H1 (cell line): ENCODE results near the gene SEL1L. TPM values are rescaled to one million over a fixed set of nuclear protein-coding genes. Genes with fewer than 3 reads are reported as not detected.

Experiments
- CTCF ChIA-PET: fragments of 300-600 bp; sonication (Branson Sonifier 250); formaldehyde crosslinking; loops from one replicate; lab custom pipeline; 2021; ENCODE audit not compliant: partially characterized antibody; lab: Charles Lee
- POLR2A ChIA-PET: fragments of 300-600 bp; sonication (Branson Sonifier 250); formaldehyde crosslinking; loops from one replicate; lab custom pipeline; 2021; ENCODE audit warnings: inconsistent platforms; ENCODE audit not compliant: partially characterized antibody; lab: Charles Lee
- DNase-seq, 2 experiments: peaks; one replicate each; pipeline versions ENCODE4 v3.0.0 to v3.0.0-alpha.2; 2010 to 2022; ENCODE audit warnings: low spot score in 2 of 2, low read depth in 1 of 2, mixed read lengths in 1 of 2
- FAIRE-seq: peaks from 2 replicates; lab custom pipeline; 2011; peaks lifted over from hg19 to GRCh38; lab: Jason Lieb, UNC
- H2AFZ ChIP-seq: 2 replicates; pipeline ENCODE4 v1.8.1; 2012; ENCODE audit warnings: low read length, inconsistent platforms
- H2AK5ac ChIP-seq: 2 replicates; pipeline ENCODE4 v1.6.1; 2013; ENCODE audit warnings: low read depth, low read length
- H2BK120ac ChIP-seq: replicated peaks from 2 replicates; pipeline ENCODE3; 2013; ENCODE audit warnings: low read depth, low read length, inconsistent platforms
- H2BK12ac ChIP-seq: 2 replicates; pipeline ENCODE4 v1.6.1; 2013; ENCODE audit warnings: low read depth, low read length
- H2BK15ac ChIP-seq: 2 replicates; pipeline ENCODE4 v1.6.1; 2013; ENCODE audit warnings: low read length
- H2BK20ac ChIP-seq: 2 replicates; pipeline ENCODE4 v1.6.1; 2013; ENCODE audit warnings: low read length
- H2BK5ac ChIP-seq: 2 replicates; pipeline ENCODE4 v1.6.1; 2013; ENCODE audit warnings: low read depth, low read length
- H3K14ac ChIP-seq: 2 replicates; pipeline ENCODE4 v1.6.1; 2013; ENCODE audit warnings: inconsistent platforms; ENCODE audit not compliant: insufficient read length
- H3K18ac ChIP-seq: 2 replicates; pipeline ENCODE4 v1.6.1; 2013; ENCODE audit warnings: low read length; ENCODE audit errors: extremely low read depth
- H3K23ac ChIP-seq: 2 replicates; pipeline ENCODE4 v1.6.1; 2013; ENCODE audit warnings: inconsistent platforms; ENCODE audit not compliant: insufficient read length
- H3K23me2 ChIP-seq: 2 replicates; pipeline ENCODE4 v1.6.1; 2013; ENCODE audit warnings: low read depth, low read length
- H3K27ac ChIP-seq: 2 replicates; pipeline ENCODE4 v1.6.1; 2011; ENCODE audit warnings: low read depth, low read length, inconsistent platforms
- H3K27me3 ChIP-seq, 4 experiments: replicated peaks in 1 of 4; 1 replicate in 1 of 4; 2 replicates in 3 of 4; pipeline versions ENCODE4 v1.6.1 to v1.8.1; 2011 to 2013; ENCODE audit warnings: low read length in 3 of 4, mild to moderate bottlenecking in 3 of 4, inconsistent platforms in 2 of 4, mixed read lengths in 2 of 4, moderate library complexity in 1 of 4; ENCODE audit not compliant: control insufficient read depth in 3 of 4, insufficient read depth in 3 of 4; ENCODE audit errors: extremely low read depth in 1 of 4
- H3K36me3 ChIP-seq, 4 experiments: 2 replicates each; pipeline versions ENCODE4 v1.6.1 to v1.8.1; 2011 to 2013; ENCODE audit warnings: mild to moderate bottlenecking in 4 of 4, low read length in 3 of 4, moderate library complexity in 2 of 4, control low read depth in 1 of 4, inconsistent platforms in 1 of 4; ENCODE audit not compliant: insufficient read depth in 4 of 4, control insufficient read depth in 2 of 4
- H3K4ac ChIP-seq: replicated peaks from 2 replicates; pipeline ENCODE3; 2013; ENCODE audit warnings: low read length, low read depth, mixed read lengths, inconsistent platforms; ENCODE audit not compliant: insufficient read length
- H3K4me1 ChIP-seq, 4 experiments: replicated peaks in 1 of 4; 1 replicate in 1 of 4; 2 replicates in 3 of 4; pipeline versions ENCODE4 v1.6.1 to v1.8.1; 2011 to 2013; ENCODE audit warnings: low read length in 3 of 4, inconsistent platforms in 2 of 4, mixed read lengths in 1 of 4; ENCODE audit not compliant: insufficient read depth in 4 of 4, control insufficient read depth in 3 of 4
- H3K4me2 ChIP-seq, 2 experiments: 2 replicates each; pipeline versions ENCODE4 v1.6.1 to v1.8.1; 2011 to 2013; ENCODE audit warnings: low read depth in 2 of 2, low read length in 2 of 2, control low read depth in 1 of 2, inconsistent platforms in 1 of 2, mild to moderate bottlenecking in 1 of 2; ENCODE audit not compliant: insufficient read depth in 1 of 2
- H3K4me3 ChIP-seq, 4 experiments: fragments of 200-600, 300-600 bp in 1 of 4; sonication (generic), shearing (Covaris generic), sonication (Bioruptor Twin) in 1 of 4; 2 replicates each; pipeline versions ENCODE4 v1.5.1 to v1.8.1; 2011 to 2016; ENCODE audit warnings: low read length in 4 of 4, low read depth in 3 of 4, control low read depth in 2 of 4, inconsistent platforms in 2 of 4, mild to moderate bottlenecking in 2 of 4, mixed read lengths in 1 of 4, moderate library complexity in 1 of 4; ENCODE audit not compliant: insufficient read depth in 2 of 4; ENCODE audit errors: extremely low read depth in 1 of 4
- H3K56ac ChIP-seq: replicated peaks from 2 replicates; pipeline ENCODE3; 2013; ENCODE audit warnings: low read depth, mild to moderate bottlenecking, mixed read lengths, low read length, inconsistent platforms; ENCODE audit not compliant: insufficient read length
- H3K79me1 ChIP-seq: 2 replicates; pipeline ENCODE4 v1.6.1; 2013; ENCODE audit warnings: low read depth, low read length, control low read depth
- H3K79me2 ChIP-seq, 2 experiments: 2 replicates each; pipeline versions ENCODE4 v1.6.1 to v1.8.1; 2012 to 2013; ENCODE audit warnings: low read length in 2 of 2, mild to moderate bottlenecking in 2 of 2, inconsistent platforms in 1 of 2; ENCODE audit not compliant: insufficient read depth in 2 of 2, control insufficient read depth in 1 of 2
- H3K9ac ChIP-seq, 4 experiments: replicated peaks in 1 of 4; 1 replicate in 1 of 4; 2 replicates in 3 of 4; pipeline versions ENCODE4 v1.6.1 to v1.8.1; 2011 to 2013; ENCODE audit warnings: low read depth in 3 of 4, low read length in 3 of 4, control low read depth in 2 of 4, mild to moderate bottlenecking in 2 of 4, moderate library complexity in 2 of 4, inconsistent platforms in 1 of 4; ENCODE audit errors: extremely low read depth in 1 of 4
- H3K9me3 ChIP-seq, 2 experiments: 2 replicates each; pipeline versions ENCODE4 v1.6.1 to v1.8.1; 2012 to 2013; ENCODE audit warnings: mild to moderate bottlenecking in 2 of 2, moderate library complexity in 2 of 2, control low read depth in 1 of 2, inconsistent platforms in 1 of 2, low read depth in 1 of 2, low read length in 1 of 2, mixed read lengths in 1 of 2; ENCODE audit not compliant: insufficient read depth in 2 of 2
- H4K20me1 ChIP-seq, 2 experiments: replicated peaks in 1 of 2; 2 replicates each; pipeline versions ENCODE3 to v1.8.1; 2011 to 2013; ENCODE audit warnings: inconsistent platforms in 2 of 2, low read length in 2 of 2, mild to moderate bottlenecking in 1 of 2; ENCODE audit not compliant: insufficient read depth in 2 of 2, control insufficient read depth in 1 of 2
- H4K5ac ChIP-seq: 2 replicates; pipeline ENCODE4 v1.6.1; 2013; ENCODE audit warnings: low read length, low read depth, mixed read lengths, inconsistent platforms; ENCODE audit not compliant: insufficient read length
- H4K8ac ChIP-seq: 2 replicates; pipeline ENCODE4 v1.8.0; 2013; ENCODE audit warnings: mild to moderate bottlenecking, moderate library complexity, low read length, inconsistent platforms; ENCODE audit not compliant: insufficient read depth; ENCODE audit errors: extremely low read depth
- H4K91ac ChIP-seq: replicated peaks from 2 replicates; pipeline ENCODE3; 2013; ENCODE audit warnings: low read length, mixed read lengths, inconsistent platforms; ENCODE audit not compliant: insufficient read length
- CBX8 ChIP-seq: fragments of 300-800, 300-1000 bp; sonication (generic); IDR thresholded peaks from 2 replicates; pipeline ENCODE4 v1.7.1; 2016; ENCODE audit warnings: low read depth, low read length, borderline replicate concordance
- MAFK ChIP-seq: IDR thresholded peaks from 2 replicates; pipeline ENCODE4 v1.6.1; 2012; ENCODE audit warnings: low read depth, mild to moderate bottlenecking, improper control_type of control experiment, low read length
- POU5F1 ChIP-seq: IDR thresholded peaks from 2 replicates; pipeline ENCODE4 v1.6.1; 2011; ENCODE audit warnings: low read depth, mild to moderate bottlenecking, low read length, moderate library complexity
- WGBS, 2 experiments: shearing (Covaris generic) in 1 of 2; methylation state at CpG; one replicate each; pipeline versions ENCODE4 v1.1.6 to v1.1.7; 2013 to 2015; ENCODE audit warnings: low lambda C conversion rate in 2 of 2, mixed read lengths in 2 of 2, inconsistent platforms in 1 of 2, low coverage in 1 of 2, missing lambda C conversion rate in 1 of 2; ENCODE audit not compliant: insufficient replicate concordance in 2 of 2, insufficient coverage in 1 of 2, insufficient read length in 1 of 2; ENCODE audit errors: extremely low coverage in 1 of 2, missing lambda C conversion rate in 1 of 2; 5-methylcytosine and 5-hydroxymethylcytosine counted together
- polyA plus RNA-seq, 7 experiments: library from polyadenylated mRNA; depleted of rRNA in 3 of 7; stranded (reverse) in 5 of 7; unstranded in 2 of 7; fragments of >200 nt in 5 of 7; fragments of 200-250 nt in 2 of 7; gene quantifications; 1 replicate in 5 of 7; 2 replicates in 1 of 7; 4 replicates in 1 of 7; pipeline versions ENCODE4 v1.2.1 to v1.2.3, GENCODE V29; 2011 to 2013; ENCODE audit warnings: missing spikeins in 2 of 7, mixed read lengths in 2 of 7
- total RNA-seq: library from RNA; stranded (reverse); fragmentation: NEBNext Ultra II Directional; extraction: Animal tissue kit (Norgen Biotek cat#: 25700); gene quantifications from 2 replicates; pipeline ENCODE4 v1.2.1, GENCODE V29; 2021

Gene SEL1L
- total and polyA plus RNA-seq, 2 of the 8 experiments (the other 6 are each of a cell fraction or from before 2014, with no cell fraction given), result 4.3 to 34.9 TPM

DNA sequence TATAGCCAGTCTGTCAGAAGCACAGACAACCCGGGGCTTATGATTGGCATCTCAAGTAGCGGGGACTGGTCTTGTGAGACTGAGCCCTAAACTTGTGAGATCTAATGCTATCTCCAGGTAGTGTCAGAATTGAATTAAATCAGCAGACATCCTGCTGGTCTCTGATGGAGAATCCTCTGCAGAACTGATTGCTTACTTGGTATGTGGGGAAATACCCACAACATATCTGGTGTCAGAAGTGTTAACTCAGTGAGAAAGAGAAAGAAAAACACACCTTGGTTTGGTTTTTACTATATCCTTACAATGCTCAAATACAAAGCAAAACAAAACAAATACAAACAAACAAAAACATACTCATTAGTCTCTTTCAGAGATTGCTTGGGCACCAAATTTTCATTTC lies 10.0 kb downstream of the SEL1L start:
- WGBS, 2 experiments, result 92% methylated on average over 2 of the region's 2 CpGs; no CpG with 5 or more reads in 1 of the 2 experiments
- ChIA-PET POLR2A (interaction anchor here (0.9 kb wide), 1 partner anchor 9 kb away, joined by 3 read pairs; no protein-coding TSS in a partner anchor), CTCF (interaction anchor here (1.2 kb wide), 1 partner anchor 14 kb away, joined by 5 read pairs; no protein-coding TSS in a partner anchor)
- H3K23me2 ChIP-seq, result no peaks in the 10 kb centered on the region
- no peak overlapping the region for H3K56ac ChIP-seq
- no peak for DNase-seq
- no peak overlapping the region for H3K4ac ChIP-seq
- H2AFZ ChIP-seq, result no peak overlapping the region
- H3K36me3 ChIP-seq, result peaks cover 0 to 6% (median 1%) of the 10 kb centered on the region in 4 experiments; a peak in 4 of 8 replicates
- H4K91ac ChIP-seq, result no peak overlapping the region
- H3K23ac ChIP-seq, result no peak overlapping the region
- no peaks in the 10 kb centered on the region for H4K20me1 ChIP-seq
- H2AK5ac ChIP-seq, result no peak overlapping the region
- H3K4me2 ChIP-seq, result no peak overlapping the region
- no peaks in the 10 kb centered on the region for H3K4me1 ChIP-seq
- H3K4me3 ChIP-seq, result no peak overlapping the region
- H4K5ac ChIP-seq, result no peak overlapping the region
- TF ChIP-seq CBX8 (no peak), MAFK (no peak), POU5F1 (no peak)
- TF ChIP-seq, all 59 proteins: peak for 0
- Histone ChIP-seq H3K14ac (no peak overlapping the region), H4K8ac (no peak overlapping the region), H2BK12ac (no peak overlapping the region), H2BK120ac (no peak overlapping the region), H3K18ac (no peak overlapping the region), H2BK15ac (no peak overlapping the region), H3K9ac (no peak overlapping the region), H3K27me3 (no peaks in the 10 kb centered on the region), H2BK5ac (no peak overlapping the region), H3K79me2 (no peaks in the 10 kb centered on the region), H3K9me3 (no peaks in the 10 kb centered on the region), H3K27ac (no peak overlapping the region), H3K79me1 (no peaks in the 10 kb centered on the region; the same call in 1 of the 2 replicates), H2BK20ac (no peak overlapping the region)
- no peak for FAIRE-seq
